Transverse colon (tissue), 3 donors: ENCODE results near the gene SLC39A5.

Experiments
- CTCF ChIP-seq, 5 experiments: fragments of 200-600 bp in 3 of 5; fragments of 450-650 bp in 2 of 5; sonication (generic) in 3 of 5; IDR thresholded peaks; 1 replicate in 2 of 5; 2 replicates in 3 of 5; pipeline ENCODE4 v1.5.1; 2016 to 2017; ENCODE audit warnings: antibody characterized with exemption in 5 of 5, inconsistent platforms in 3 of 5, mild to moderate bottlenecking in 2 of 5, moderate library complexity in 1 of 5
- EP300 ChIP-seq: sonication (generic); formaldehyde crosslinking; IDR thresholded peaks from one replicate; pipeline ENCODE4 v1.6.1; 2017; ENCODE audit warnings: antibody characterized with exemption, low read depth

DNA sequence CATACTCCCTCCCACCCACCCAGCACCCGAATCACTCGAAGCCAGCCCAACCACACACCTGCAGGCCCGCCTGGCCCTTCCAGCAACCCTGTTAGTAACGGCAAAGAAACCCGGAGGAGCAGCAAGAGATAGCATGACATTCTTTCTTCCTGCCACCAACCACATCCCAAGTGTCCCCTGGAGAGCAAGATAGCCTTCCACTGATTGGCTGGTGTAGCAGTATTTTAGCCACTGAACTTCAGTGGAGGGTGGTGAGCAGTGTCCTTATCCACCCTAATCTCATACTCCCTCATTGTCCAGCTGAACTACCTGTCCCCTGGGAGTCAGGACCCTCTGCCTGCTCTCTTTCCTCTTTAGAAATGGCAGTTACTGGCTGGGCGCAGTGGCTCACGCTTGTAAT lies 769 bp upstream of the SLC39A5 start:
- TF ChIP-seq CTCF (IDR thresholded peaks at IDR 0.05) (no peak), EP300 (no peak)
